K562 (cell line): ENCODE results near the gene ZNF296. TPM values are rescaled to one million over a fixed set of nuclear protein-coding genes. Genes with fewer than 3 reads are reported as not detected.
A peak's percentile ranks its signal among the peaks of the same experiment; 100 is the strongest.

Experiments
- AFF4 ChIP-seq: sonication (generic); formaldehyde crosslinking; IDR thresholded peaks from 2 replicates; pipeline ENCODE4 v1.8.0; 2023; ENCODE audit warnings: mild to moderate bottlenecking, missing genetic modification reagents
- ATF6 ChIP-seq: sonication (generic); formaldehyde crosslinking; IDR thresholded peaks from 2 replicates; pipeline ENCODE4 v1.4.0; 2020; ENCODE audit warnings: mild to moderate bottlenecking, missing genetic modification reagents
- ATF7 ChIP-seq: fragments of 450-650 bp; IDR thresholded peaks from 2 replicates; pipeline ENCODE4 v1.7.1; 2014; ENCODE audit warnings: mild to moderate bottlenecking, moderate library complexity
- CCAR2 ChIP-seq: fragments of 200-400 bp; formaldehyde crosslinking; IDR thresholded peaks from 2 replicates; pipeline ENCODE4 v1.6.1; 2017; ENCODE audit warnings: mild to moderate bottlenecking, low read depth, low read length
- ELF1 ChIP-seq: fragments of 200-800 bp; sonication (Bioruptor generic); IDR thresholded peaks from 2 replicates; pipeline ENCODE4 v1.6.1; 2016; ENCODE audit warnings: missing genetic modification characterization, missing compliant biosample characterization
- ESRRB ChIP-seq: fragments of 250-450 bp; sonication (Bioruptor Pico); IDR thresholded peaks from 2 replicates; pipeline ENCODE4 v1.5.0; 2020; ENCODE audit warnings: mild to moderate bottlenecking, moderate library complexity, borderline replicate concordance
- ETV5 ChIP-seq: sonication (generic); formaldehyde crosslinking; IDR thresholded peaks from 2 replicates; pipeline ENCODE4 v1.4.0; 2020; ENCODE audit warnings: low read depth, mild to moderate bottlenecking, missing genetic modification reagents
- ETV6 ChIP-seq, 3 experiments: fragments of 150-350 bp in 1 of 3; sonication (generic) in 1 of 3; formaldehyde crosslinking in 1 of 3; IDR thresholded peaks; 2 replicates each; pipeline versions ENCODE4 v1.6.1 to v1.8.0; 2014 to 2022; ENCODE audit warnings: borderline replicate concordance in 2 of 3, low read depth in 2 of 3, antibody characterized with exemption in 1 of 3, low read length in 1 of 3, mild to moderate bottlenecking in 1 of 3, missing genetic modification reagents in 1 of 3
- FIP1L1 ChIP-seq: fragments of 200-400 bp; formaldehyde crosslinking; IDR thresholded peaks from 2 replicates; pipeline ENCODE4 v1.6.1; 2018; ENCODE audit warnings: mild to moderate bottlenecking, low read depth, low read length; ENCODE audit not compliant: poor library complexity, severe bottlenecking
- FOS ChIP-seq: IDR thresholded peaks from 3 replicates; pipeline ENCODE4 v1.6.1; 2011; ENCODE audit not compliant: insufficient read length; ENCODE audit errors: extremely low read depth
- HDGF ChIP-seq: fragments of 450-650 bp; IDR thresholded peaks from 2 replicates; pipeline ENCODE4 v1.6.1; 2016
- ILF3 ChIP-seq: fragments of 450-650 bp; IDR thresholded peaks from 2 replicates; pipeline ENCODE4 v1.6.1; 2018; ENCODE audit warnings: antibody characterized with exemption, mild to moderate bottlenecking, moderate library complexity, borderline replicate concordance
- NBN ChIP-seq: fragments of 450-650 bp; IDR thresholded peaks from 2 replicates; pipeline ENCODE4 v1.6.1; 2016; ENCODE audit warnings: low read depth, mild to moderate bottlenecking
- POLR2AphosphoS2 ChIP-seq: IDR thresholded peaks from 2 replicates; pipeline ENCODE4 v1.6.1; 2012; ENCODE audit warnings: low read length, improper control_type of control experiment
- RAD21 ChIP-seq, 2 experiments: fragments of 250-450 bp in 1 of 2; fragments of 450-650 bp in 1 of 2; sonication (Bioruptor Pico) in 1 of 2; formaldehyde crosslinking in 1 of 2; IDR thresholded peaks in 1 of 2; conservative IDR thresholded peaks in 1 of 2; 2 replicates each; pipeline versions ENCODE4 v1.4.0 to v1.8.0; 2020 to 2022; ENCODE audit warnings: mild to moderate bottlenecking in 2 of 2, moderate library complexity in 1 of 2
- RUNX1 ChIP-seq: sonication (generic); IDR thresholded peaks from 2 replicates; pipeline ENCODE4 v1.6.1; 2016; ENCODE audit warnings: antibody characterized with exemption, low read depth
- SIN3B ChIP-seq: fragments of 450-650 bp; IDR thresholded peaks from 2 replicates; pipeline ENCODE4 v1.6.1; 2017; ENCODE audit warnings: low read depth, mild to moderate bottlenecking, moderate library complexity
- SMARCE1 ChIP-seq: fragments of 450-650 bp; IDR thresholded peaks from 2 replicates; pipeline ENCODE4 v1.7.1; 2016; ENCODE audit warnings: mild to moderate bottlenecking
- SNRNP70 ChIP-seq: fragments of 200-400 bp; formaldehyde crosslinking; optimal IDR thresholded peaks from 2 replicates; pipeline ENCODE3; 2017; ENCODE audit warnings: low read depth, low read length
- ZKSCAN3 ChIP-seq: fragments of 250-450 bp; sonication (Bioruptor Pico); IDR thresholded peaks from 2 replicates; pipeline ENCODE4 v1.4.0; 2020
- ZNF12 ChIP-seq: sonication (generic); formaldehyde crosslinking; IDR thresholded peaks from 2 replicates; pipeline ENCODE4 v1.4.0; 2020; ENCODE audit warnings: mild to moderate bottlenecking, missing genetic modification reagents
- ZNF584 ChIP-seq: fragments of 200-800 bp; sonication (Bioruptor generic); IDR thresholded peaks from 2 replicates; pipeline ENCODE4 v1.6.1; 2016; ENCODE audit warnings: low read depth, mild to moderate bottlenecking, missing genetic modification characterization, missing compliant biosample characterization
- polyA plus RNA-seq, 8 experiments: library from polyadenylated mRNA; depleted of rRNA in 4 of 8; stranded (reverse) in 5 of 8; unstranded in 3 of 8; fragments of >200 nt; fragmentation: Nextera tagmentation in 2 of 8; fragmentation: Illumina TruSeq in 1 of 8; extraction: Ambion mirVana in 2 of 8; extraction: Trizol in 1 of 8; gene quantifications; 2 replicates each; pipeline versions ENCODE4 v1.2.1 to v1.2.3, GENCODE V29; 2011 to 2014; ENCODE audit warnings: inconsistent platforms in 1 of 8, missing spikeins in 1 of 8
- total RNA-seq, 7 experiments: library from RNA; depleted of rRNA in 6 of 7; stranded (reverse); fragments of >200 nt in 6 of 7; fragmentation: Illumina TruSeq in 2 of 7; extraction: Trizol in 2 of 7; gene quantifications; 2 replicates each; pipeline versions ENCODE4 v1.2.1 to v1.2.3, GENCODE V29; 2011 to 2021; ENCODE audit warnings: low replicate concordance in 1 of 7

The ZNF296 gene
- total and polyA plus RNA-seq, 9 of the 15 experiments (the other 6 are each of a cell fraction or from before 2014, with no cell fraction given), result 0.03 to 8.8 (median 0.47) TPM; not detected in 1

- no peak for TF ChIP-seq FIP1L1
- TF ChIP-seq NBN, result no peak
- no peak for TF ChIP-seq RAD21 (CRISPR knock-in tag; conservative IDR thresholded peaks at IDR 0.05 in 1 of 2, IDR thresholded peaks at IDR 0.05 in 1 of 2)
- 0 out of 2 replicates have a peak, but pooled peaks have one; percentile 21 for TF ChIP-seq SMARCE1
- peak; percentile 68; the same call in 1 of the 2 replicates for TF ChIP-seq POLR2AphosphoS2
- TF ChIP-seq ETV5 (CRISPR knock-in tag), result peak; percentile 78; the same call in 1 of the 2 replicates
- no peak for TF ChIP-seq FOS
- TF ChIP-seq HDGF, result peak; percentile 88; the same call in 1 of the 2 replicates
- TF ChIP-seq ESRRB (CRISPR knock-in tag), result no peak
- no peak for TF ChIP-seq ETV6 (IDR thresholded peaks at IDR 0.05; ENCODE audit: borderline replicate concordance in 1 of 2, low read depth in 2 of 2, low read length in 1 of 2)
- TF ChIP-seq ETV6 (CRISPR knock-in tag; IDR thresholded peaks at IDR 0.05; ENCODE audit: borderline replicate concordance), result peak; percentile 61; the same call in 1 of the 2 replicates
- no peak; the same call in 1 of the 2 replicates for TF ChIP-seq ZNF12 (CRISPR knock-in tag)
- no peak for TF ChIP-seq CCAR2
- TF ChIP-seq ATF7, result peak; percentile 72
- TF ChIP-seq RUNX1, result peak; percentile 49; the same call in 1 of the 2 replicates
- TF ChIP-seq SIN3B, result peak; percentile 82; the same call in 1 of the 2 replicates
- TF ChIP-seq SNRNP70, result no peak
- no peak for TF ChIP-seq ZKSCAN3 (CRISPR knock-in tag)
- no peak for TF ChIP-seq ZNF584 (CRISPR knock-in tag)
- peak; percentile 78 for TF ChIP-seq ELF1 (tag)
- TF ChIP-seq ILF3, result no peak
- TF ChIP-seq ATF6 (CRISPR knock-in tag), result peak; percentile 43; the same call in 1 of the 2 replicates
- TF ChIP-seq AFF4, result no peak
These were observed 37.1 kb downstream of the ZNF296 start, which contains the start of gene CLASRP (continued) for GRCh38 chr19:45038931-45039893.
